ENCODE data around the gene SIGLEC6. TPM values are rescaled to one million over a fixed set of nuclear protein-coding genes. Genes with fewer than 3 reads are reported as not detected.

SIGLEC6 gene
- total RNA-seq, result not detected in 2 replicates

DNA sequence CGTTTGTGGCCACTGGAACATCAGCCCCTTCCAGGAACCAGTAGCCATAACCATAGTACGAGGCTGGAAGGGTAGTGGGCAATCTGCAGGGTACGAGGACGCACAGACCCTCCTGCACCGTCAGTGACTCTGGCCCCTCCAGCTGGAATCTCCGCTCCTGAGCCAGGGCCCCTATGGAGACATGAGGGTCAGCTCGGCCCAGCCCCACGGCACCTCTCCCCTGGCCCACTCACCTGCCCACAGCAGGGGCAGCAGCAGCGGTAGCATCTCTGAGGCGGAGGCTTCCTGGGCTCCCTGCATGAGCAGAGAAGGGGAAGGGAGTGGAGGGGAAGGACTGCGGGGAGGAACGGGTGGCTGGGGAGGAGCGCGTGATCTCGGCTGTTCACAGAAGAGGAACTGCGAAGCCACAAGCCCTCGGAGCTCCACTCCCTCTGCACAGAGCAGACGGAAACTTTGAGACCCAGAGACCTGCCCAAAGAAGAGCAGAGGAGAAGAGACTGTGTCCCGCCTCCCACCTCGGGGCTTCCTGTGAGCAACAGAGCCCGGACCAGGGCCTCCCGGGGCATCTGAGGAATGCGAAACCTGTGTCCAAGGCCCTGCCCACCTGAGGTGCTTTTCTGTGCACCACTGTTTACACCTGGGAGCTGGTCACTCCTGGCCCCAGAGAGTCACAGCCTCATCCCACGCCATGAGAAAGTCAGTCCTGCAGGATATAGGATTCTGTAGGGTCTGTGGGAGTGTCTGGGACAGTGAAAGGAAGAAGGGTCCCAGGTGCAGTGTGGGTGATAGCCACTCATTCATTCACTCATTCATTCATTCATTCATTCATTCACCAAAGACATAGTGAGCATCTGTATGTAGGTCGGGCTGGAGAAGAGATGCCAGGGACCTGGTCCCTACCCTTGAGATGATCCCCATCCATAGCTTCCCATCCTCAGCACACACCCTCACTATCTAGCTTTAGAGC, at the start of gene SIGLEC6:
TSS of gene SIGLEC6 (minus strand) at position 322 of the 967 bp plus-strand sequence. CDS start at position 300, 22 bp downstream.

DNA sequence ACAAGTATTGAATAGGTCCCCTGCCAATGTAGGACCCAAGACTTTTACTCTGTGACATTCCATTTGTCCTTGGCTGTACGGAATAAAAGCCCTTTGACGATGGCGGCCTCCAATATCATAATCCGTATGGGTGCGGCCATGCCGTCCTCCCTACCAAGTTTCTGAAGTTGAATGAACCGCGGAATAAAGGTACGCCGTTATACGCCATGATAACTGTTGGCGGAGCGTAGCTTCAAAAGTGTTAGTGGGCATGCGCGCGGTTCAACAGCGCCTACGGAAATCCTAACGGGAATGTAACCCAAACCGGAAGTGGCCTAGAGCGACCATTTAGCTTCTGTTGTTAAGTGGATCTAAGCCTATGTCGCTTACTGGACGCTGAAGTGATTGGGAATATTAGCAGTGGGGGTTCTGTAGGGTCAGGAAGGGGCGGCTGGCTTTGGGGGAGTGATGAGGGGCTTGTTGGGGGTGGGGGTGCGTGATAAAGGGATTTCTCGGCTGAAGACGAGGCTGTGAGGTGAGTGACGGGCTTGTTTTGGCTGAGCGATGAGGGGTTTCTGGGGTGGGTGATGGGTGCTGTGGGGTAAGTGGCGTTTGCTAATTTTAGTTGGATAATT, 39.6 kb upstream of the SIGLEC6 start, which contains the start of gene ZNF175:
TSS of gene ZNF175 (plus strand) at position 322 of the 614 bp plus-strand sequence. CDS start 2,047 bp downstream, outside the sequence.

DNA sequence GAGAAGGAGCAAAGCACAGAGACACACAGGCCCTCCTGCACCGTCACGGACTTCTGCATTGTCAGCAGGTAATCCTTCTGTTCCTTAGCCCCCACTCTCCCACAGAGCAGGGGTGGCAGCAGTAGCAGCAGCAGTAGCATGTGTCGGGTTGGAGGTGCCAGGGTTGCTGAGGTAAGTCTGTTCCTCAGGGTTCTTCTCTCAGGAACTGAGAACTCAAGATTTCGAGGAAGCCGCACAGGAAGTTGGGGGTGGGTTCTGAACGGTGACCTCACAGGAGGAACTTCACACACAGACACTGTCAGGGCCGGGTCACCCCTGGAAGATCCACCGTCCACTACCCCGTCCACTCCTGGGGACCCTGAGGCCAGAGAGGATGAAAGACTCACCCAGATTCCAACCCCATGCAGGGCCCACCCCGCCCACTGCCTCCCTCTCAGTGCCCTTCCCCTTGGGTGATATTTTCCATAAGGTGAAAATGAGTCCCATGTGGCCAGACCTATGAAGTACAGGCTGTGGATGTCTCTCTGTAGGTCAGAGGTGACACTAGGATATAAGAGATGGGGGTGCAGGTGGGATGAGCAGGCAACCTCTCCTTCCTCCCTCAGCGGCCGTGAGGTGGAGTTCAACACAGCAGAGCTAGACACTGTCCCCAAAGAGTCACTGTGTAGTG, 29.7 kb downstream of the SIGLEC6 start, which contains the start of gene SIGLEC12:
TSS of gene SIGLEC12 (minus strand) at position 207 of the 670 bp plus-strand sequence. CDS start at position 140, 67 bp downstream.

DNA sequence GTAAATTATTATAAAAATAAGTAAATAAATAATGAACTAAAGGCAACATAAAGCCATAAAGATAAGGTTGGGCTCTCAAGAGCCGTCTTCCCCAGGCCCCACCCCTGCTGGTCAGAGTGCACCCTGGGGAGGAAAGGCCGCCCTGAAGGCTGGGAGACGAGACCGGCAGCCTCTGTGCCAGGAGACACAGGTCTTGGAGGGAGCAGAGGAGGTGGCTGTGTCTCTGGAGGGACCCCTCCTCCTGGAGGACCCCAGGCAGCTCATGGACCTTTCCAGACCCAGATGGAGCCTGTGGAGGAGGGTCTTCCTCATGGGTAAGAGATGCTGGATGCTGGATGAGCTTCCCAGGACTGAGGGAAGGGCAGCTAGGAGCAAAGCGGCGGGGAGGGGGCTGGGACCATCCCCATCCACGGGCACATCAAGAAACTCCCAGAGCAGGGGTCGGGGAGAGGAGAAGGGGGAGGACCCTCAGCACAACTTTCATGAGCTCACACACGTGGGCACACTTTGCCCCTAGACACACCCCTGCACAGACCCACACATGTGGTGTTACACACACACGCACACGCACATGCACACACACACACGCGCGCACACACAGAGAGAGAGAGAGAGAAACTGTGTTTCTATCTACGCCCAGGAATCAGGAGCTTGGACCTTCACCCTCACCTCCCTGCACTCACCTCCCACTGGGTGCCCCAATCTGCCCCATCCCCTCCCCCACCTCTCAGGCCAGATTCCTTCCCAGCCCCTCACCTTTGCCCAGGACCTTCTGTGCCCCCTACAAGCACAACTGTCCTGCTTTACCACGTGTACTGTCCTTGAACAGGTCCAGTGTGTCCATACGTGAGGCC, 52.9 kb downstream of the SIGLEC6 start, which contains the start of gene CEACAM18:
TSS of gene CEACAM18 (plus strand) at position 159 of the 854 bp plus-strand sequence.

Other genes with a start within 250 kb of the SIGLEC6 start
- not detected in 2 replicates for gene IGLON5, start 220.0 kb downstream of the SIGLEC6 start, total RNA-seq
- 6.3 and 6.6 TPM in 2 replicates for gene VSIG10L, start 189.5 kb downstream of the SIGLEC6 start, total RNA-seq
- 150 and 158 TPM in 2 replicates for gene ETFB, start 165.3 kb downstream of the SIGLEC6 start, total RNA-seq
- not detected in 2 replicates for gene CLDND2, start 162.7 kb downstream of the SIGLEC6 start, total RNA-seq
- not detected in 2 replicates for gene NKG7, start 159.0 kb downstream of the SIGLEC6 start, total RNA-seq
- gene LIM2, start 143.7 kb downstream of the SIGLEC6 start, total RNA-seq, result not detected in 2 replicates
- gene C19orf84, start 141.1 kb downstream of the SIGLEC6 start, total RNA-seq, result not detected in 2 replicates
- not detected in 2 replicates for gene SIGLEC10, start 114.0 kb downstream of the SIGLEC6 start, total RNA-seq
- gene SIGLEC8, start 73.2 kb downstream of the SIGLEC6 start, total RNA-seq, result not detected in 2 replicates
- not detected in 2 replicates for gene CEACAM18, start 53.1 kb downstream of the SIGLEC6 start, total RNA-seq
- not detected in 2 replicates for gene SIGLEC12, start 29.9 kb downstream of the SIGLEC6 start, total RNA-seq
- 0.19 and 1.4 TPM in 2 replicates for gene ZNF175, start 39.6 kb upstream of the SIGLEC6 start, total RNA-seq
- not detected in 2 replicates for gene SIGLEC5, start 98.7 kb upstream of the SIGLEC6 start, total RNA-seq
- gene SIGLEC14, start 115.2 kb upstream of the SIGLEC6 start, total RNA-seq, result not detected in 2 replicates
- 2.6 and 5.9 TPM in 2 replicates for gene SPACA6, start 161.7 kb upstream of the SIGLEC6 start, total RNA-seq
- gene HAS1, start 192.3 kb upstream of the SIGLEC6 start, total RNA-seq, result 0.42 and 0.65 TPM in 2 replicates
- gene FPR1, start 220.2 kb upstream of the SIGLEC6 start, total RNA-seq, result not detected in 2 replicates
- not detected in 2 replicates for gene FPR2, start 229.5 kb upstream of the SIGLEC6 start, total RNA-seq